HG03135 (cell line): Measurements from ENCODE around the gene ZBTB17.
"Not testable (repeated sequence)": the region's sequence is repeated elsewhere in the genome, so short reads cannot be mapped to it uniquely, and the experiment has no call there.

Experiments
- ATAC-seq: cut with Tn5 transposase; IDR thresholded peaks from one replicate; pipeline ENCODE4 v1.9.1; 2021; ENCODE audit warnings: mild to moderate bottlenecking, moderate library complexity; ENCODE audit not compliant: unreplicated experiment

Gene ZBTB17

GRCh38 chr1:15937146-15937545 lies 38.8 kb downstream of the ZBTB17 start:
- no peak for ATAC-seq

DNA sequence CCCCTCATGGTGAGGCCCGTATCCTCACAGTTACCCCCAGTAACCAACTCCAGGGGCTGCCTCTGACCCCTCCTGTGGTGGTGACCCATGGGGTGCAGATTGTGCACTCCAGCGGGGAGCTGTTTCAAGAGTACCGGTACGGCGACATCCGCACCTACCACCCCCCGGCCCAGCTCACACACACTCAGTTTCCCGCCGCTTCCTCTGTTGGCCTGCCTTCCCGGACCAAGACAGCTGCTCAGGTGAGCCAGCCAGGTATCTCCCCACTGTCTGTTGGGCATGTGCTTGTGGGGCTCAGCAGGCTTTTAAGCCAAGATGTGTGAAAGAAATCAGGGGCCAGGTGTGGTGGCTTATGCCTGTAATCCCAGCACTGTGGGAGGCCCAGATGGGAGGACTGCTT lies 39.9 kb downstream of the ZBTB17 start:
- ATAC-seq = no peak

GRCh38 chr1:15935056-15935950 lies 40.6 kb downstream of the ZBTB17 start:
- no peak for ATAC-seq

DNA sequence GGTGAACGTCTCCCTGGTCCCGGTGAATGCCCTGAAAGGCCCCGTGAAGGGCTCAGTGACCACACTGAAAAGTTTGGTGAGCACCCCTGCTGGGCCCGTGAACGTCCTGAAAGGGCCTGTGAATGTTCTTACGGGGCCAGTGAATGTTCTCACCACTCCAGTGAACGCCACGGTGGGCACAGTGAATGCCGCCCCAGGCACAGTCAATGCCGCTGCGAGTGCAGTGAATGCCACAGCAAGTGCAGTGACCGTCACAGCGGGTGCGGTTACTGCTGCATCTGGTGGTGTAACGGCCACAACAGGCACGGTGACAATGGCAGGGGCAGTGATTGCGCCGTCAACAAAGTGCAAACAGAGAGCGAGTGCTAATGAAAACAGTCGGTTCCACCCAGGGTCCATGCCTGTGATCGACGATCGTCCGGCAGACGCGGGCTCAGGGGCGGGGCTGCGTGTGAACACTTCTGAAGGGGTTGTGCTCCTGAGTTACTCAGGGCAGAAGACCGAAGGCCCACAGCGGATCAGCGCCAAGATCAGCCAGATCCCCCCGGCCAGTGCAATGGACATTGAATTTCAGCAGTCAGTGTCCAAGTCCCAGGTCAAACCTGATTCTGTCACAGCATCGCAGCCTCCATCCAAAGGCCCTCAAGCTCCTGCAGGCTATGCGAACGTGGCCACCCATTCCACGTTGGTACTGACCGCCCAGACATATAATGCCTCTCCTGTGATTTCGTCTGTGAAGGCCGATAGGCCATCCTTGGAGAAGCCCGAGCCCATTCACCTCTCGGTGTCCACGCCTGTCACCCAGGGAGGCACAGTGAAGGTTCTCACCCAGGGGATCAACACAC lies 41.5 kb downstream of the ZBTB17 start:
- no peak for ATAC-seq

GRCh38 chr1:15933684-15934083 lies 42.2 kb downstream of the ZBTB17 start:
- ATAC-seq = no peak

DNA sequence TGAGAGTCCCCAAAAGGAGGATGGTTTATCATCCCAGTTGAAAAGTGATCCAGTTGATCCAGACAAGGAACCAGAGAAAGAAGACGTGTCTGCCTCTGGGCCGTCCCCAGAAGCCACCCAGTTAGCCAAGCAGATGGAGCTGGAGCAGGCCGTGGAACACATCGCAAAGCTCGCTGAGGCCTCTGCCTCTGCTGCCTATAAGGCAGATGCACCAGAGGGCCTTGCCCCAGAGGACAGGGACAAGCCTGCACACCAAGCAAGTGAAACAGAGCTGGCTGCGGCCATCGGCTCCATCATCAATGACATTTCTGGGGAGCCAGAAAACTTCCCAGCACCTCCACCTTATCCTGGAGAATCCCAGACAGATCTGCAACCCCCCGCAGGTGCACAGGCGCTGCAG lies 43.3 kb downstream of the ZBTB17 start:
- ATAC-seq = no peak

DNA sequence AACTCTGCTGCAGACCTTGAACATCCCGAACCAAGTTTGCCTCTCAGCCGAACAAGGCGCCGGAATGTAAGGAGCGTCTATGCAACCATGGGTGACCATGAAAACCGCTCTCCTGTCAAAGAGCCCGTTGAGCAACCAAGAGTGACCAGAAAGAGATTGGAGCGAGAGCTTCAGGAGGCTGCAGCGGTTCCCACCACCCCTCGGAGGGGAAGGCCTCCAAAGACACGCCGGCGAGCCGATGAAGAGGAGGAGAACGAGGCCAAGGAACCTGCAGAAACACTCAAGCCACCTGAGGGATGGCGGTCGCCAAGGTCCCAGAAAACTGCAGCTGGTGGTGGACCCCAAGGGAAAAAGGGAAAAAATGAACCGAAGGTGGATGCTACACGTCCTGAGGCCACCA lies 44.0 kb downstream of the ZBTB17 start:
- ATAC-seq = no peak

DNA sequence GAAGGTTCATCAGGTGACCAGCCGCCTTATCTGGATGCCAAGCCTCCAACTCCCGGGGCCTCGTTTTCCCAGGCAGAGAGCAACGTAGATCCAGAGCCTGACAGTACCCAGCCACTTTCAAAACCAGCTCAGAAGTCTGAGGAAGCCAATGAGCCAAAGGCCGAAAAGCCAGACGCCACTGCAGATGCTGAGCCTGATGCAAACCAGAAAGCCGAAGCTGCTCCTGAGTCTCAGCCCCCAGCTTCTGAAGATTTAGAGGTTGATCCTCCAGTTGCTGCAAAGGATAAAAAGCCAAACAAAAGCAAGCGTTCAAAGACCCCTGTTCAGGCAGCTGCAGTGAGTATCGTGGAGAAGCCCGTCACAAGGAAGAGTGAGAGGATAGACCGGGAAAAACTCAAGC lies 44.5 kb downstream of the ZBTB17 start:
- ATAC-seq = no peak

- no peak for ATAC-seq
Measured at GRCh38 chr1:15928971-15929965, 46.6 kb downstream of the ZBTB17 start.

DNA sequence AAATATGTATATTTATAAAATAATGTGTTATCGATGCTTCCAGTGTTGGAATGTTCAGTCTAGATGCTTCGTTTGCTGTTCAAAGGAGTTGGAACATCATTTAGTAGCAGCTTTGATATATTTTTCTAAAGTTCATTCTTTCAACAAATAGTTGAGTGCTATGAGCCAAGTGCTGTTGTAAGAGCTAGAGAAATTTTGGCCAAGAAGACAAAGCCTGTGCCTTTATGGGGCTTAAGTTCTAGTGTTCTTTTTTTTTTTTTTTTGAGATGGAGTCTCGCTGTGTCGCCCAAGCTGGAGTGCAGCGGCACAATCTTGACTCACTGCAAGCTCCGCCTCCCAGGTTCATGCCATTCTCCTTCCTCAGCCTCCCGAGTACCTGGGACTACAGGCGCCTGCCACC lies 49.5 kb downstream of the ZBTB17 start:
- not testable (repeated sequence) for ATAC-seq

GRCh38 chr1:15923241-15923640 lies 52.7 kb downstream of the ZBTB17 start:
- no peak for ATAC-seq

GRCh38 chr1:15918962-15919715 lies 56.8 kb downstream of the ZBTB17 start:
- ATAC-seq = peak; percentile 87

- ATAC-seq = no peak
Measured at GRCh38 chr1:15916916-15917315, 59.0 kb downstream of the ZBTB17 start.

GRCh38 chr1:15916417-15916816 lies 59.5 kb downstream of the ZBTB17 start:
- no peak for ATAC-seq

GRCh38 chr1:15915991-15916390 lies 59.9 kb downstream of the ZBTB17 start:
- no peak for ATAC-seq

- ATAC-seq = not testable (repeated sequence)
Measured at GRCh38 chr1:15913607-15914006, 62.3 kb downstream of the ZBTB17 start.

DNA sequence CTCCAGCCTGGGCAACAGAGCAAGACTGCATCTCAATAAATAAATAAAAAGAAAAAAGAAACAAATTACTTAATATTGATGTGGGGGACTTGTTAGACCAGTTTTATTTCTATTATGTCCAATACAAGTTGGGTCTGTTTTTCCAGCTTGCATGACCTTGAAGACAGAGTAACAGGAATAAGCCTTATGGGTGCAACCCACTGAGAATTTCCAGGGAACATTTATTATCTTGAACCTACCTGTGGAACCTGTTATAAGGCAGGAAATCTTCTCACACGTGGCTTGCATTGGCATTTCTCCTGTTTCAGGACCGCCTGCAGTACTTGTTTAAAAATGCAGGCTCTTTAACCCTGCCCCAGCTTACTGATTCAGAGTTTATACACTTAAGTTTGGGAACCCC lies 64.0 kb downstream of the ZBTB17 start:
- ATAC-seq = no peak

GRCh38 chr1:15911141-15911540 lies 64.8 kb downstream of the ZBTB17 start:
- ATAC-seq = no peak

DNA sequence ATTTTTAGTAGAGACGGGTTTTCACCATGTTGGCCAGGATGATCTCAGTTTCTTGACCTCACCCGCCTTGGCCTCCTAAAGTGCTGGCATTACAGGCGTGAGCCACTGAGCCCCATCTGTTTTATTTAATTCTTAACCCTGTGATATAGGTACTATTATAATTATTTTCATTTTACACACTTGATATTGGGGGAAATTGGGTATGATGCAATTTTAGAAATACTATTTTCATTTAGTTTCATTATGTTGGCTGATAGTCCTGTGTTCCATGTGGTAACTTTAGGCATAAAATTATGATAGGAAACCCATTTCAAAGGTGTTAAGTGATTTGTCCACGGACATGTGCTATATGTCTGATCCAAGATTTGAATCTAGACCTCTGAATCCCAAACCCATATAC lies 67.3 kb downstream of the ZBTB17 start:
- no peak for ATAC-seq

DNA sequence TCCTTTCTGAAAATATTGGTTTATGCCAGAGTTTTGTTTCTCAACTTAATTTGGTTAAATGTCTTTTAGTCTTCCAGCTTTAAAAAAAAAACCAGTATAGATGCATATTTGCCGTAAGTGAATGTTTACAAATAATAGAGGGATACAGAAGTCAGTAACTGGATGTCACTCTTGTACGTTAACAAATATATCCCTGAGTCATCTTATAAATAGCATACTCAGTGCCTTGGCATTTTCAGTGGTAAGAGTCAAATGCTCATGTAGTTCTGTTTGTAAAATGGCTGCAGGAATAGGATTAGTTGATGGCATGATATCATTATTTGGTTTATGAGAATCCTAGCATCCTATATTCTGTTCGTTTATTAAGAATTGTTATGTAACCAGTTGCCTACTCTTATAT lies 73.0 kb downstream of the ZBTB17 start:
- ATAC-seq = no peak
